SK-N-SH (cell line): ENCODE measurements around the gene DRAP1. TPM values are rescaled to one million over a fixed set of nuclear protein-coding genes. Genes with fewer than 3 reads are reported as not detected.

ENCODE experiments used
- CTCF ChIA-PET: fragments of 300-600, 350-600 bp; formaldehyde crosslinking; extraction: SDS; loops from one replicate; lab custom pipeline; 2021; lab: Yijun Ruan, JAX
- POLR2A ChIA-PET: fragments of 350-600 bp; sonication (Branson Sonifier 250); formaldehyde crosslinking; extraction: SDS; loops from one replicate; lab custom pipeline; 2020; ENCODE audit warnings: antibody characterized with exemption, inconsistent platforms; lab: Yijun Ruan, JAX
- DNase-seq: peaks from one replicate; pipeline ENCODE4 v3.0.0; 2012
- H2AFZ ChIP-seq: fragments of 200-600 bp; sonication (generic); 2 replicates; pipeline ENCODE4 v1.8.1; 2016; ENCODE audit warnings: antibody characterized with exemption, mild to moderate bottlenecking, low read depth
- H3F3A ChIP-seq: fragments of 200-600 bp; sonication (generic); replicated peaks from 2 replicates; pipeline ENCODE3; 2016; ENCODE audit warnings: antibody characterized with exemption, mild to moderate bottlenecking; ENCODE audit not compliant: insufficient read depth
- H3K27ac ChIP-seq, 2 experiments: fragments of 200-500 bp in 1 of 2; fragments of 200-600 bp in 1 of 2; sonication (Bioruptor generic) in 1 of 2; sonication (generic), shearing (Covaris generic) in 1 of 2; 2 replicates each; pipeline versions ENCODE4 v1.5.1 to v1.6.1; 2014 to 2016; ENCODE audit warnings: low read depth in 2 of 2, inconsistent platforms in 1 of 2, low read length in 1 of 2, mild to moderate bottlenecking in 1 of 2, mixed read lengths in 1 of 2
- H3K27me3 ChIP-seq: fragments of 200-600 bp; sonication (generic), shearing (Covaris generic); 2 replicates; pipeline ENCODE4 v1.6.1; 2016; ENCODE audit warnings: mixed run types; ENCODE audit not compliant: insufficient read depth
- H3K36me3 ChIP-seq, 2 experiments: fragments of 200-500 bp in 1 of 2; fragments of 200-600 bp in 1 of 2; sonication (Bioruptor generic) in 1 of 2; sonication (generic) in 1 of 2; replicated peaks in 1 of 2; 2 replicates each; pipeline versions ENCODE3 to v1.5.1; 2014 to 2016; ENCODE audit warnings: low read length in 1 of 2, mild to moderate bottlenecking in 1 of 2; ENCODE audit not compliant: insufficient read depth in 2 of 2, control insufficient read depth in 1 of 2
- H3K4me1 ChIP-seq, 2 experiments: fragments of 200-500 bp in 1 of 2; fragments of 200-600 bp in 1 of 2; sonication (Bioruptor generic) in 1 of 2; sonication (generic), shearing (Covaris generic) in 1 of 2; 2 replicates each; pipeline versions ENCODE4 v1.5.1 to v1.6.1; 2014 to 2016; ENCODE audit warnings: low read depth in 1 of 2, low read length in 1 of 2, mixed run types in 1 of 2; ENCODE audit not compliant: insufficient read depth in 2 of 2, control insufficient read depth in 1 of 2
- H3K4me2 ChIP-seq: fragments of 200-600 bp; sonication (generic), shearing (Covaris generic); 2 replicates; pipeline ENCODE4 v1.6.1; 2017; ENCODE audit warnings: mixed run types
- H3K4me3 ChIP-seq, 2 experiments: fragments of 200-500 bp in 1 of 2; fragments of 200-600 bp in 1 of 2; sonication (Bioruptor generic) in 1 of 2; sonication (generic), shearing (Covaris generic) in 1 of 2; 2 replicates each; pipeline versions ENCODE4 v1.5.1 to v1.8.1; 2014 to 2016; ENCODE audit warnings: low read depth in 2 of 2, inconsistent platforms in 1 of 2, low read length in 1 of 2, mild to moderate bottlenecking in 1 of 2, mixed read lengths in 1 of 2, moderate library complexity in 1 of 2
- H3K79me2 ChIP-seq: fragments of 200-600 bp; sonication (generic); 2 replicates; pipeline ENCODE4 v1.8.1; 2017; ENCODE audit warnings: mild to moderate bottlenecking; ENCODE audit not compliant: insufficient read depth
- H3K9ac ChIP-seq: fragments of 200-600 bp; sonication (generic); 2 replicates; pipeline ENCODE4 v1.6.1; 2017; ENCODE audit warnings: mixed run types
- H3K9me2 ChIP-seq: fragments of 200-600 bp; sonication (generic); 2 replicates; pipeline ENCODE4 v1.6.1; 2017; ENCODE audit warnings: mixed run types
- H3K9me3 ChIP-seq: fragments of 200-600 bp; sonication (generic); 2 replicates; pipeline ENCODE4 v1.6.1; 2017; ENCODE audit warnings: mixed run types, mild to moderate bottlenecking, moderate library complexity
- H4K20me1 ChIP-seq: fragments of 200-600 bp; sonication (generic); 2 replicates; pipeline ENCODE4 v1.6.1; 2017; ENCODE audit warnings: mild to moderate bottlenecking, mixed run types; ENCODE audit not compliant: insufficient read depth
- CHD2 ChIP-seq: fragments of 150-350 bp; IDR thresholded peaks from 2 replicates; pipeline ENCODE4 v1.6.1; 2018; ENCODE audit warnings: low read length; ENCODE audit not compliant: partially characterized antibody
- ELF1 ChIP-seq: IDR thresholded peaks from 2 replicates; pipeline ENCODE4 v1.4.0; 2012
- EP300 ChIP-seq, 2 experiments: IDR thresholded peaks; 2 replicates each; pipeline versions ENCODE4 v1.4.0 to v1.6.1; 2012; ENCODE audit warnings: borderline replicate concordance in 1 of 2, low read depth in 1 of 2, low read length in 1 of 2
- FOXM1 ChIP-seq: IDR thresholded peaks from 2 replicates; pipeline ENCODE4 v1.4.0; 2012; ENCODE audit warnings: low read depth, mild to moderate bottlenecking
- GABPA ChIP-seq: IDR thresholded peaks from 2 replicates; pipeline ENCODE4 v1.4.0; 2012; ENCODE audit warnings: low read depth, mild to moderate bottlenecking
- GATA2 ChIP-seq: sonication (generic); formaldehyde crosslinking; IDR thresholded peaks from 2 replicates; pipeline ENCODE4 v1.5.0; 2020; ENCODE audit warnings: mild to moderate bottlenecking, missing genetic modification reagents
- POLR2AphosphoS5 ChIP-seq: IDR thresholded peaks from 2 replicates; pipeline ENCODE4 v1.6.1; 2012; ENCODE audit warnings: low read depth, low read length
- RAD21 ChIP-seq: IDR thresholded peaks from 2 replicates; pipeline ENCODE4 v1.6.1; 2012; ENCODE audit warnings: mild to moderate bottlenecking, low read length
- RFX5 ChIP-seq: IDR thresholded peaks from 2 replicates; pipeline ENCODE4 v1.6.1; 2012; ENCODE audit warnings: mild to moderate bottlenecking, improper control_type of control experiment, low read length
- RXRA ChIP-seq: IDR thresholded peaks from 2 replicates; pipeline ENCODE4 v1.4.0; 2012; ENCODE audit warnings: low read depth, mild to moderate bottlenecking, borderline replicate concordance
- SMC3 ChIP-seq: IDR thresholded peaks from 2 replicates; pipeline ENCODE4 v1.6.1; 2012; ENCODE audit warnings: low read depth, low read length, improper control_type of control experiment
- TAF1 ChIP-seq: IDR thresholded peaks from 2 replicates; pipeline ENCODE4 v1.6.1; 2012; ENCODE audit warnings: low read depth, mild to moderate bottlenecking, low read length, moderate library complexity, borderline replicate concordance
- TEAD4 ChIP-seq: IDR thresholded peaks from 2 replicates; pipeline ENCODE4 v1.4.0; 2012; ENCODE audit warnings: mild to moderate bottlenecking, borderline replicate concordance; ENCODE audit not compliant: insufficient read depth
- WGBS: methylation state at CpG from one replicate; pipeline ENCODE4 v1.1.6; 2017; ENCODE audit warnings: low lambda C conversion rate; 5-methylcytosine and 5-hydroxymethylcytosine counted together
- polyA plus RNA-seq, 3 experiments: library from polyadenylated mRNA; depleted of rRNA; stranded (reverse); fragments of >200 nt; gene quantifications; 2 replicates each; pipeline ENCODE4 v1.2.3, GENCODE V29; 2012
- TF ChIP-seq, protein P1 (sequence below): fragments of 200-600 bp; sonication (generic); IDR thresholded peaks from 2 replicates; pipeline ENCODE4 v1.6.1; 2017; ENCODE audit warnings: antibody characterized with exemption, mild to moderate bottlenecking, moderate library complexity
- TF ChIP-seq, protein P2 (sequence below): IDR thresholded peaks from 2 replicates; pipeline ENCODE4 v1.4.0; 2012; ENCODE audit warnings: low read depth, borderline replicate concordance
- TF ChIP-seq, protein P3 (sequence below): fragments of 150-350 bp; IDR thresholded peaks from 2 replicates; pipeline ENCODE4 v1.6.1; 2017; ENCODE audit warnings: antibody characterized with exemption, low read length, low read depth, borderline replicate concordance
- TF ChIP-seq, protein P4 (sequence below): IDR thresholded peaks from 2 replicates; pipeline ENCODE4 v1.4.0; 2012; ENCODE audit warnings: low read depth
- TF ChIP-seq, protein P5 (sequence below): fragments of 150-350 bp; IDR thresholded peaks from 2 replicates; pipeline ENCODE4 v1.6.1; 2016; ENCODE audit warnings: mild to moderate bottlenecking, low read depth, low read length

The DRAP1 gene
- polyA plus RNA-seq, 1 of the 3 experiments (the other 2 are of a cell fraction) = 464 TPM

DNA sequence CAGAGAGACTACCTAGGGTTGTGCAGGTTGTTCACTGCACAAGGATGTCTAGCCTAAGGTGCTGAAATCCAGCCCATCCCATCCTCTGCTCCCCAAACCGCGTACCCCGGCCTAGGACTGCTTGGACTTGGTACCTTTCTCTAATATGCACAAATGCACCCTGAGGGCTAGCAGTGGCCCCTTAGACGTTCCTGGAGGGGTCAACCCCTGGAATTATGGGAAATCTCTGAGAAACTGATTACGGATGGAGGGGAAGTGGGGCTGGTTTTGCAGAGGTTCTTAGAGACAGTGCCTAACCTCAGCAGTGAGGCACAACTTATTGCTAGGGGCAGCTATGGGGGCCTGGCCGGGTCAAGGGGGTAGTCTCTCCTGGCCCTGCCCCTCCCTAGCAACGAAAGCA, 2.8 kb upstream of the DRAP1 start:
- Histone ChIP-seq H3K36me3 (peaks cover 2 to 4% of the 10 kb centered on the region in 2 experiments), H2AFZ (no peak overlapping the region), H3K4me1 (peaks cover 37 to 65% of the 10 kb centered on the region in 2 experiments; a peak in 3 of 4 replicates), H3K9me3 (no peaks in the 10 kb centered on the region), H3K4me2 (peak overlapping the region; percentile 96), H3K27me3 (no peaks in the 10 kb centered on the region), H4K20me1 (0 out of 2 replicates have a peak, but pooled peaks cover 4% of the 10 kb centered on the region), H3K9me2 (no peaks in the 10 kb centered on the region), H3K27ac (peak overlapping the region; percentile 84 to 97; a peak in 3 of 4 replicates), H3K9ac (peak overlapping the region; percentile 99; the same call in 1 of the 2 replicates), H3K79me2 (peaks cover 78% of the 10 kb centered on the region), H3K4me3 (peak overlapping the region in 1 of 2 experiments; percentile 28; a peak in 1 of 4 replicates), H3F3A (peaks cover 22% of the 10 kb centered on the region)
- POLR2A ChIA-PET = no interaction called here
- CTCF ChIA-PET = interaction anchor here (1.3 to 3.3 kb wide), 3 partner anchors 28 to 50 kb away, joined by 3 to 24 read pairs (median 7); partner anchors contain the start of gene FIBP
- 83% methylated on average over 5 of the region's 7 CpGs for WGBS
- no peak for DNase-seq
- TF ChIP-seq POLR2AphosphoS5 (no peak), ELF1 (no peak), SMC3 (no peak), CHD2 (no peak), GATA2 (CRISPR knock-in tag) (no peak), RXRA (no peak), FOXM1 (no peak), EP300 (IDR thresholded peaks at IDR 0.05; ENCODE audit: borderline replicate concordance in 1 of 2, low read depth in 1 of 2, low read length in 1 of 2) (no peak), TAF1 (no peak), TEAD4 (no peak), GABPA (no peak), RFX5 (no peak), RAD21 (no peak)
- TF ChIP-seq, protein P1, sequence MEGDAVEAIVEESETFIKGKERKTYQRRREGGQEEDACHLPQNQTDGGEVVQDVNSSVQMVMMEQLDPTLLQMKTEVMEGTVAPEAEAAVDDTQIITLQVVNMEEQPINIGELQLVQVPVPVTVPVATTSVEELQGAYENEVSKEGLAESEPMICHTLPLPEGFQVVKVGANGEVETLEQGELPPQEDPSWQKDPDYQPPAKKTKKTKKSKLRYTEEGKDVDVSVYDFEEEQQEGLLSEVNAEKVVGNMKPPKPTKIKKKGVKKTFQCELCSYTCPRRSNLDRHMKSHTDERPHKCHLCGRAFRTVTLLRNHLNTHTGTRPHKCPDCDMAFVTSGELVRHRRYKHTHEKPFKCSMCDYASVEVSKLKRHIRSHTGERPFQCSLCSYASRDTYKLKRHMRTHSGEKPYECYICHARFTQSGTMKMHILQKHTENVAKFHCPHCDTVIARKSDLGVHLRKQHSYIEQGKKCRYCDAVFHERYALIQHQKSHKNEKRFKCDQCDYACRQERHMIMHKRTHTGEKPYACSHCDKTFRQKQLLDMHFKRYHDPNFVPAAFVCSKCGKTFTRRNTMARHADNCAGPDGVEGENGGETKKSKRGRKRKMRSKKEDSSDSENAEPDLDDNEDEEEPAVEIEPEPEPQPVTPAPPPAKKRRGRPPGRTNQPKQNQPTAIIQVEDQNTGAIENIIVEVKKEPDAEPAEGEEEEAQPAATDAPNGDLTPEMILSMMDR = no peak
- TF ChIP-seq, protein P2, sequence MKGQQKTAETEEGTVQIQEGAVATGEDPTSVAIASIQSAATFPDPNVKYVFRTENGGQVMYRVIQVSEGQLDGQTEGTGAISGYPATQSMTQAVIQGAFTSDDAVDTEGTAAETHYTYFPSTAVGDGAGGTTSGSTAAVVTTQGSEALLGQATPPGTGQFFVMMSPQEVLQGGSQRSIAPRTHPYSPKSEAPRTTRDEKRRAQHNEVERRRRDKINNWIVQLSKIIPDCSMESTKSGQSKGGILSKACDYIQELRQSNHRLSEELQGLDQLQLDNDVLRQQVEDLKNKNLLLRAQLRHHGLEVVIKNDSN = no peak
- TF ChIP-seq, protein P3, sequence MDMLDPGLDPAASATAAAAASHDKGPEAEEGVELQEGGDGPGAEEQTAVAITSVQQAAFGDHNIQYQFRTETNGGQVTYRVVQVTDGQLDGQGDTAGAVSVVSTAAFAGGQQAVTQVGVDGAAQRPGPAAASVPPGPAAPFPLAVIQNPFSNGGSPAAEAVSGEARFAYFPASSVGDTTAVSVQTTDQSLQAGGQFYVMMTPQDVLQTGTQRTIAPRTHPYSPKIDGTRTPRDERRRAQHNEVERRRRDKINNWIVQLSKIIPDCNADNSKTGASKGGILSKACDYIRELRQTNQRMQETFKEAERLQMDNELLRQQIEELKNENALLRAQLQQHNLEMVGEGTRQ = no peak
- TF ChIP-seq, protein P4, sequence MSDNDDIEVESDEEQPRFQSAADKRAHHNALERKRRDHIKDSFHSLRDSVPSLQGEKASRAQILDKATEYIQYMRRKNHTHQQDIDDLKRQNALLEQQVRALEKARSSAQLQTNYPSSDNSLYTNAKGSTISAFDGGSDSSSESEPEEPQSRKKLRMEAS = no peak
- TF ChIP-seq, protein P5, sequence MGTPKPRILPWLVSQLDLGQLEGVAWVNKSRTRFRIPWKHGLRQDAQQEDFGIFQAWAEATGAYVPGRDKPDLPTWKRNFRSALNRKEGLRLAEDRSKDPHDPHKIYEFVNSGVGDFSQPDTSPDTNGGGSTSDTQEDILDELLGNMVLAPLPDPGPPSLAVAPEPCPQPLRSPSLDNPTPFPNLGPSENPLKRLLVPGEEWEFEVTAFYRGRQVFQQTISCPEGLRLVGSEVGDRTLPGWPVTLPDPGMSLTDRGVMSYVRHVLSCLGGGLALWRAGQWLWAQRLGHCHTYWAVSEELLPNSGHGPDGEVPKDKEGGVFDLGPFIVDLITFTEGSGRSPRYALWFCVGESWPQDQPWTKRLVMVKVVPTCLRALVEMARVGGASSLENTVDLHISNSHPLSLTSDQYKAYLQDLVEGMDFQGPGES = no peak
